GM23338 (cell line): ENCODE results near the gene C1orf56. TPM values are rescaled to one million over a fixed set of nuclear protein-coding genes. Genes with fewer than 3 reads are reported as not detected.

ENCODE experiments used
- ATAC-seq: fragments of 200-7000 bp; cut with Tn5 transposase; 3 replicates; pipeline ENCODE4 v1.9.1; 2020
- DNase-seq: peaks from one replicate; pipeline ENCODE4 v3.0.0-alpha.2; 2015; ENCODE audit warnings: low spot score
- H2AFZ ChIP-seq: fragments of 200-600 bp; sonication (generic); 2 replicates; pipeline ENCODE4 v1.8.0; 2016; ENCODE audit warnings: antibody characterized with exemption, mild to moderate bottlenecking, moderate library complexity
- H3F3A ChIP-seq: fragments of 200-600 bp; sonication (generic); replicated peaks from 2 replicates; pipeline ENCODE4 v1.8.0; 2017; ENCODE audit warnings: antibody characterized with exemption, mixed run types, low read depth
- H3K27ac ChIP-seq: fragments of 200-600 bp; sonication (generic); 2 replicates; pipeline ENCODE4 v1.6.1; 2016; ENCODE audit warnings: low read depth
- H3K27me3 ChIP-seq: fragments of 200-600 bp; sonication (generic); 2 replicates; pipeline ENCODE4 v1.8.0; 2016; ENCODE audit warnings: mild to moderate bottlenecking, mixed run types, moderate library complexity; ENCODE audit not compliant: insufficient read depth
- H3K36me3 ChIP-seq: fragments of 200-600 bp; sonication (generic); 2 replicates; pipeline ENCODE4 v1.8.0; 2016; ENCODE audit warnings: mild to moderate bottlenecking; ENCODE audit not compliant: insufficient read depth
- H3K4me1 ChIP-seq: fragments of 200-600 bp; sonication (generic); 2 replicates; pipeline ENCODE4 v1.8.0; 2016; ENCODE audit warnings: mild to moderate bottlenecking, moderate library complexity; ENCODE audit not compliant: insufficient read depth
- H3K4me2 ChIP-seq: fragments of 200-600 bp; sonication (generic); 2 replicates; pipeline ENCODE4 v1.7.1; 2017; ENCODE audit warnings: mixed run types
- H3K4me3 ChIP-seq: fragments of 200-600 bp; sonication (generic); 2 replicates; pipeline ENCODE4 v1.6.1; 2016; ENCODE audit warnings: mixed run types
- H3K79me2 ChIP-seq: fragments of 200-600 bp; sonication (generic); replicated peaks from 2 replicates; pipeline ENCODE4 v1.8.0; 2017; ENCODE audit warnings: mild to moderate bottlenecking; ENCODE audit not compliant: insufficient read depth
- H3K9me2 ChIP-seq: fragments of 200-600 bp; sonication (generic); 2 replicates; pipeline ENCODE4 v1.8.0; 2017; ENCODE audit not compliant: insufficient read depth
- H4K20me1 ChIP-seq: fragments of 200-600 bp; sonication (generic); replicated peaks from 2 replicates; pipeline ENCODE4 v1.8.0; 2017; ENCODE audit warnings: mild to moderate bottlenecking; ENCODE audit not compliant: insufficient read depth
- H3K27ac Mint-ChIP-seq: 2 replicates; pipeline ENCODE4 v1.8.0; 2020; ENCODE audit warnings: inconsistent platforms, mild to moderate bottlenecking, moderate library complexity, mixed read lengths
- H3K27me3 Mint-ChIP-seq: 3 replicates; pipeline ENCODE4 v1.8.0; 2022; ENCODE audit warnings: low read depth, mild to moderate bottlenecking, moderate library complexity, mixed read lengths, inconsistent platforms; ENCODE audit not compliant: insufficient read depth, poor library complexity
- H3K36me3 Mint-ChIP-seq: 3 replicates; pipeline ENCODE4 v1.8.0; 2021; ENCODE audit warnings: low read depth, mild to moderate bottlenecking, inconsistent platforms, moderate library complexity, mixed read lengths
- H3K4me1 Mint-ChIP-seq: 3 replicates; pipeline ENCODE4 v1.8.0; 2020; ENCODE audit warnings: mild to moderate bottlenecking, inconsistent platforms, mixed read lengths
- H3K4me3 Mint-ChIP-seq: 3 replicates; pipeline ENCODE4 v1.8.0; 2021; ENCODE audit warnings: moderate library complexity, mild to moderate bottlenecking, inconsistent platforms, mixed read lengths
- H3K9me3 Mint-ChIP-seq: 3 replicates; pipeline ENCODE4 v1.8.0; 2020; ENCODE audit warnings: moderate library complexity, mild to moderate bottlenecking, inconsistent platforms, mixed read lengths
- CREB1 ChIP-seq: fragments of 250-450 bp; sonication (Bioruptor Pico); IDR thresholded peaks from 2 replicates; pipeline ENCODE4 v1.5.0; 2020; ENCODE audit warnings: low read depth, mild to moderate bottlenecking, moderate library complexity
- EZH2 ChIP-seq: fragments of 200-600 bp; sonication (generic); IDR thresholded peaks from one replicate; pipeline ENCODE4 v1.8.0; 2017; ENCODE audit warnings: antibody characterized with exemption, mild to moderate bottlenecking, low read depth; ENCODE audit not compliant: unreplicated experiment
- EZH2phosphoT487 ChIP-seq: fragments of 200-600 bp; sonication (generic); IDR thresholded peaks from one replicate; pipeline ENCODE4 v1.8.1; 2018; ENCODE audit warnings: antibody characterized with exemption; ENCODE audit not compliant: unreplicated experiment
- JUNB ChIP-seq: IDR thresholded peaks from one replicate; pipeline ENCODE4 v1.6.1; 2016; ENCODE audit warnings: antibody characterized with exemption; ENCODE audit not compliant: unreplicated experiment
- NANOG ChIP-seq: IDR thresholded peaks from 2 replicates; pipeline ENCODE4 v1.6.1; 2016; ENCODE audit warnings: antibody characterized with exemption, borderline replicate concordance
- POLR2AphosphoS5 ChIP-seq: IDR thresholded peaks from 2 replicates; pipeline ENCODE4 v1.6.1; 2016; ENCODE audit warnings: antibody characterized with exemption, low read depth
- STAT1 ChIP-seq: IDR thresholded peaks from one replicate; pipeline ENCODE4 v1.6.1; 2016; ENCODE audit warnings: antibody characterized with exemption; ENCODE audit not compliant: unreplicated experiment
- ZNF114 ChIP-seq: fragments of 250-450 bp; sonication (Bioruptor Pico); IDR thresholded peaks from 2 replicates; pipeline ENCODE4 v1.5.0; 2020; ENCODE audit warnings: mild to moderate bottlenecking, moderate library complexity
- ZNF331 ChIP-seq: fragments of 250-450 bp; sonication (Bioruptor Pico); IDR thresholded peaks from 2 replicates; pipeline ENCODE4 v1.5.0; 2020; ENCODE audit warnings: low read depth, mild to moderate bottlenecking, moderate library complexity
- polyA plus RNA-seq: library from polyadenylated mRNA; unstranded; fragments of >200 nt; fragmentation: Nextera tagmentation; extraction: Ambion mirVana; gene quantifications from 2 replicates; pipeline ENCODE4 v1.2.1, GENCODE V29; 2016
- total RNA-seq: library from RNA; depleted of rRNA; stranded (reverse); fragments of >200 nt; shearing (Covaris generic); gene quantifications from 2 replicates; pipeline ENCODE4 v1.2.3, GENCODE V29; 2014
- TF ChIP-seq, protein P1 (sequence below), 2 experiments: fragments of 200-600 bp in 1 of 2; sonication (generic) in 1 of 2; conservative IDR thresholded peaks; 2 replicates each; pipeline versions ENCODE4 v1.5.1 to v1.6.1; 2016 to 2017; ENCODE audit warnings: antibody characterized with exemption in 2 of 2, low read depth in 2 of 2, mild to moderate bottlenecking in 2 of 2, moderate library complexity in 1 of 2
- TF ChIP-seq, protein P2 (sequence below): IDR thresholded peaks from one replicate; pipeline ENCODE4 v1.6.1; 2018; ENCODE audit warnings: antibody characterized with exemption; ENCODE audit not compliant: unreplicated experiment
- TF ChIP-seq, protein P3 (sequence below): IDR thresholded peaks from 2 replicates; pipeline ENCODE4 v1.6.1; 2016; ENCODE audit warnings: antibody characterized with exemption
- TF ChIP-seq, protein P4 (sequence below): fragments of 250-450 bp; sonication (Bioruptor Pico); IDR thresholded peaks from 2 replicates; pipeline ENCODE4 v1.5.0; 2020; ENCODE audit warnings: mild to moderate bottlenecking, moderate library complexity

The C1orf56 gene
- total and polyA plus RNA-seq, 2 experiments from 2014 or later = 3.9 to 27.8 TPM

DNA sequence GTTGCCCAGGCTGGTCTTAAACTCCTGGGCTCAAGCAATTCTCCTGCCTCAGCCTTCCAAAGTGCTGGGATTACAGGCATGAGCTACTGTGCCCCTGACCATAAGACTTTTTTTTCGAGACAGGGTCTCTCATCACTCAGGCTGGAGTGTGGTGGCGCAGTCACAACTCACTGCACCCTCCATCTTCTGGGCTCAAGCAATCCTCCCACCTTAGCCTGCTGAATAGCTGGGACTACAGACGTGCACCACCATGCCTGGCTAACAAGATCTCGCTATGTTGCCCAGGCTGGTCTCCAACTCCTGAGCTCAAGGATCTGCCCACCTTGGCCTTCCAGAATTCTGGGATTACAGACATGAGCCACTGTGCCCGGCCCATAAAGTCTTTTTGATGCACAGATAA is 1.9 kb downstream of the C1orf56 start:
- H3K27ac ChIP-seq = no peak overlapping the region
- H3K4me3 ChIP-seq = no peak overlapping the region
- Mint-ChIP-seq H3K27me3 (peaks cover 8% of the 10 kb centered on the region), H3K27ac (no peak overlapping the region), H3K4me1 (peaks cover 9% of the 10 kb centered on the region; the same call in 2 of the 3 replicates), H3K4me3 (0 out of 3 replicates have a peak overlapping the region, but pooled peaks have one; percentile 36), H3K36me3 (peaks cover 35% of the 10 kb centered on the region), H3K9me3 (no peaks in the 10 kb centered on the region)
- H3K4me2 ChIP-seq = no peak overlapping the region
- TF ChIP-seq, protein P1, sequence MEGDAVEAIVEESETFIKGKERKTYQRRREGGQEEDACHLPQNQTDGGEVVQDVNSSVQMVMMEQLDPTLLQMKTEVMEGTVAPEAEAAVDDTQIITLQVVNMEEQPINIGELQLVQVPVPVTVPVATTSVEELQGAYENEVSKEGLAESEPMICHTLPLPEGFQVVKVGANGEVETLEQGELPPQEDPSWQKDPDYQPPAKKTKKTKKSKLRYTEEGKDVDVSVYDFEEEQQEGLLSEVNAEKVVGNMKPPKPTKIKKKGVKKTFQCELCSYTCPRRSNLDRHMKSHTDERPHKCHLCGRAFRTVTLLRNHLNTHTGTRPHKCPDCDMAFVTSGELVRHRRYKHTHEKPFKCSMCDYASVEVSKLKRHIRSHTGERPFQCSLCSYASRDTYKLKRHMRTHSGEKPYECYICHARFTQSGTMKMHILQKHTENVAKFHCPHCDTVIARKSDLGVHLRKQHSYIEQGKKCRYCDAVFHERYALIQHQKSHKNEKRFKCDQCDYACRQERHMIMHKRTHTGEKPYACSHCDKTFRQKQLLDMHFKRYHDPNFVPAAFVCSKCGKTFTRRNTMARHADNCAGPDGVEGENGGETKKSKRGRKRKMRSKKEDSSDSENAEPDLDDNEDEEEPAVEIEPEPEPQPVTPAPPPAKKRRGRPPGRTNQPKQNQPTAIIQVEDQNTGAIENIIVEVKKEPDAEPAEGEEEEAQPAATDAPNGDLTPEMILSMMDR (conservative IDR thresholded peaks at IDR 0.05; ENCODE audit: low read depth in 2 of 2) = no peak
- TF ChIP-seq NANOG (no peak), EZH2 (no peak), ZNF114 (no peak), EZH2phosphoT487 (no peak), JUNB (no peak), STAT1 (no peak), POLR2AphosphoS5 (no peak; the same call in 1 of the 2 replicates), CREB1 (CRISPR knock-in tag) (no peak), ZNF331 (CRISPR knock-in tag) (no peak)
- TF ChIP-seq, protein P2, sequence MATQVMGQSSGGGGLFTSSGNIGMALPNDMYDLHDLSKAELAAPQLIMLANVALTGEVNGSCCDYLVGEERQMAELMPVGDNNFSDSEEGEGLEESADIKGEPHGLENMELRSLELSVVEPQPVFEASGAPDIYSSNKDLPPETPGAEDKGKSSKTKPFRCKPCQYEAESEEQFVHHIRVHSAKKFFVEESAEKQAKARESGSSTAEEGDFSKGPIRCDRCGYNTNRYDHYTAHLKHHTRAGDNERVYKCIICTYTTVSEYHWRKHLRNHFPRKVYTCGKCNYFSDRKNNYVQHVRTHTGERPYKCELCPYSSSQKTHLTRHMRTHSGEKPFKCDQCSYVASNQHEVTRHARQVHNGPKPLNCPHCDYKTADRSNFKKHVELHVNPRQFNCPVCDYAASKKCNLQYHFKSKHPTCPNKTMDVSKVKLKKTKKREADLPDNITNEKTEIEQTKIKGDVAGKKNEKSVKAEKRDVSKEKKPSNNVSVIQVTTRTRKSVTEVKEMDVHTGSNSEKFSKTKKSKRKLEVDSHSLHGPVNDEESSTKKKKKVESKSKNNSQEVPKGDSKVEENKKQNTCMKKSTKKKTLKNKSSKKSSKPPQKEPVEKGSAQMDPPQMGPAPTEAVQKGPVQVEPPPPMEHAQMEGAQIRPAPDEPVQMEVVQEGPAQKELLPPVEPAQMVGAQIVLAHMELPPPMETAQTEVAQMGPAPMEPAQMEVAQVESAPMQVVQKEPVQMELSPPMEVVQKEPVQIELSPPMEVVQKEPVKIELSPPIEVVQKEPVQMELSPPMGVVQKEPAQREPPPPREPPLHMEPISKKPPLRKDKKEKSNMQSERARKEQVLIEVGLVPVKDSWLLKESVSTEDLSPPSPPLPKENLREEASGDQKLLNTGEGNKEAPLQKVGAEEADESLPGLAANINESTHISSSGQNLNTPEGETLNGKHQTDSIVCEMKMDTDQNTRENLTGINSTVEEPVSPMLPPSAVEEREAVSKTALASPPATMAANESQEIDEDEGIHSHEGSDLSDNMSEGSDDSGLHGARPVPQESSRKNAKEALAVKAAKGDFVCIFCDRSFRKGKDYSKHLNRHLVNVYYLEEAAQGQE = no peak
- TF ChIP-seq, protein P3, sequence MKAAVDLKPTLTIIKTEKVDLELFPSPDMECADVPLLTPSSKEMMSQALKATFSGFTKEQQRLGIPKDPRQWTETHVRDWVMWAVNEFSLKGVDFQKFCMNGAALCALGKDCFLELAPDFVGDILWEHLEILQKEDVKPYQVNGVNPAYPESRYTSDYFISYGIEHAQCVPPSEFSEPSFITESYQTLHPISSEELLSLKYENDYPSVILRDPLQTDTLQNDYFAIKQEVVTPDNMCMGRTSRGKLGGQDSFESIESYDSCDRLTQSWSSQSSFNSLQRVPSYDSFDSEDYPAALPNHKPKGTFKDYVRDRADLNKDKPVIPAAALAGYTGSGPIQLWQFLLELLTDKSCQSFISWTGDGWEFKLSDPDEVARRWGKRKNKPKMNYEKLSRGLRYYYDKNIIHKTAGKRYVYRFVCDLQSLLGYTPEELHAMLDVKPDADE = no peak
- TF ChIP-seq, protein P4, sequence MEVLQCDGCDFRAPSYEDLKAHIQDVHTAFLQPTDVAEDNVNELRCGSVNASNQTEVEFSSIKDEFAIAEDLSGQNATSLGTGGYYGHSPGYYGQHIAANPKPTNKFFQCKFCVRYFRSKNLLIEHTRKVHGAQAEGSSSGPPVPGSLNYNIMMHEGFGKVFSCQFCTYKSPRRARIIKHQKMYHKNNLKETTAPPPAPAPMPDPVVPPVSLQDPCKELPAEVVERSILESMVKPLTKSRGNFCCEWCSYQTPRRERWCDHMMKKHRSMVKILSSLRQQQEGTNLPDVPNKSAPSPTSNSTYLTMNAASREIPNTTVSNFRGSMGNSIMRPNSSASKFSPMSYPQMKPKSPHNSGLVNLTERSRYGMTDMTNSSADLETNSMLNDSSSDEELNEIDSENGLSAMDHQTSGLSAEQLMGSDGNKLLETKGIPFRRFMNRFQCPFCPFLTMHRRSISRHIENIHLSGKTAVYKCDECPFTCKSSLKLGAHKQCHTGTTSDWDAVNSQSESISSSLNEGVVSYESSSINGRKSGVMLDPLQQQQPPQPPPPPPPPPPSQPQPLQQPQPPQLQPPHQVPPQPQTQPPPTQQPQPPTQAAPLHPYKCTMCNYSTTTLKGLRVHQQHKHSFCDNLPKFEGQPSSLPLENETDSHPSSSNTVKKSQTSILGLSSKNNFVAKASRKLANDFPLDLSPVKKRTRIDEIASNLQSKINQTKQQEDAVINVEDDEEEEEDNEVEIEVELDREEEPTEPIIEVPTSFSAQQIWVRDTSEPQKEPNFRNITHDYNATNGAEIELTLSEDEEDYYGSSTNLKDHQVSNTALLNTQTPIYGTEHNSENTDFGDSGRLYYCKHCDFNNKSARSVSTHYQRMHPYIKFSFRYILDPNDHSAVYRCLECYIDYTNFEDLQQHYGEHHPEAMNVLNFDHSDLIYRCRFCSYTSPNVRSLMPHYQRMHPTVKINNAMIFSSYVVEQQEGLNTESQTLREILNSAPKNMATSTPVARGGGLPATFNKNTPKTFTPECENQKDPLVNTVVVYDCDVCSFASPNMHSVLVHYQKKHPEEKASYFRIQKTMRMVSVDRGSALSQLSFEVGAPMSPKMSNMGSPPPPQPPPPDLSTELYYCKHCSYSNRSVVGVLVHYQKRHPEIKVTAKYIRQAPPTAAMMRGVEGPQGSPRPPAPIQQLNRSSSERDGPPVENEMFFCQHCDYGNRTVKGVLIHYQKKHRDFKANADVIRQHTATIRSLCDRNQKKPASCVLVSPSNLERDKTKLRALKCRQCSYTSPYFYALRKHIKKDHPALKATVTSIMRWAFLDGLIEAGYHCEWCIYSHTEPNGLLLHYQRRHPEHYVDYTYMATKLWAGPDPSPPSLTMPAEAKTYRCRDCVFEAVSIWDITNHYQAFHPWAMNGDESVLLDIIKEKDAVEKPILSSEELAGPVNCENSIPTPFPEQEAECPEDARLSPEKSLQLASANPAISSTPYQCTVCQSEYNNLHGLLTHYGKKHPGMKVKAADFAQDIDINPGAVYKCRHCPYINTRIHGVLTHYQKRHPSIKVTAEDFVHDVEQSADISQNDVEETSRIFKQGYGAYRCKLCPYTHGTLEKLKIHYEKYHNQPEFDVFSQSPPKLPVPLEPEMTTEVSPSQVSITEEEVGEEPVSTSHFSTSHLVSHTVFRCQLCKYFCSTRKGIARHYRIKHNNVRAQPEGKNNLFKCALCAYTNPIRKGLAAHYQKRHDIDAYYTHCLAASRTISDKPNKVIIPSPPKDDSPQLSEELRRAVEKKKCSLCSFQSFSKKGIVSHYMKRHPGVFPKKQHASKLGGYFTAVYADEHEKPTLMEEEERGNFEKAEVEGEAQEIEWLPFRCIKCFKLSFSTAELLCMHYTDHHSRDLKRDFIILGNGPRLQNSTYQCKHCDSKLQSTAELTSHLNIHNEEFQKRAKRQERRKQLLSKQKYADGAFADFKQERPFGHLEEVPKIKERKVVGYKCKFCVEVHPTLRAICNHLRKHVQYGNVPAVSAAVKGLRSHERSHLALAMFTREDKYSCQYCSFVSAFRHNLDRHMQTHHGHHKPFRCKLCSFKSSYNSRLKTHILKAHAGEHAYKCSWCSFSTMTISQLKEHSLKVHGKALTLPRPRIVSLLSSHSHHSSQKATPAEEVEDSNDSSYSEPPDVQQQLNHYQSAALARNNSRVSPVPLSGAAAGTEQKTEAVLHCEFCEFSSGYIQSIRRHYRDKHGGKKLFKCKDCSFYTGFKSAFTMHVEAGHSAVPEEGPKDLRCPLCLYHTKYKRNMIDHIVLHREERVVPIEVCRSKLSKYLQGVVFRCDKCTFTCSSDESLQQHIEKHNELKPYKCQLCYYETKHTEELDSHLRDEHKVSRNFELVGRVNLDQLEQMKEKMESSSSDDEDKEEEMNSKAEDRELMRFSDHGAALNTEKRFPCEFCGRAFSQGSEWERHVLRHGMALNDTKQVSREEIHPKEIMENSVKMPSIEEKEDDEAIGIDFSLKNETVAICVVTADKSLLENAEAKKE (CRISPR knock-in tag) = no peak
- no peaks in the 10 kb centered on the region for H3K27me3 ChIP-seq
- peaks cover 33% of the 10 kb centered on the region for H3K36me3 ChIP-seq
- DNase-seq = no peak
- no peaks in the 10 kb centered on the region for H3K79me2 ChIP-seq
- peaks cover 38% of the 10 kb centered on the region for H3F3A ChIP-seq
- peaks cover 6% of the 10 kb centered on the region for H4K20me1 ChIP-seq
- H2AFZ ChIP-seq = no peak overlapping the region
- peaks cover 5% of the 10 kb centered on the region; the same call in 1 of the 2 replicates for H3K4me1 ChIP-seq
- ATAC-seq = no peak
- H3K9me2 ChIP-seq = no peaks in the 10 kb centered on the region
